Vagina (tissue), 2 donors: ENCODE results near the gene PRKAA1.

Experiments used
- POLR2A ChIP-seq, 2 donors: fragments of 450-650 bp; IDR thresholded peaks; one replicate each; pipeline ENCODE4 v1.6.1; 2017; ENCODE audit warnings: antibody characterized with exemption in 2 of 2, mild to moderate bottlenecking in 2 of 2, moderate library complexity in 2 of 2
- TF ChIP-seq, protein P1 (sequence below), 3 experiments: fragments of 450-650 bp in 2 of 3; fragments of 200-600 bp in 1 of 3; sonication (generic) in 1 of 3; IDR thresholded peaks; one replicate each; pipeline ENCODE4 v1.5.1; 2017 to 2019; ENCODE audit warnings: antibody characterized with exemption in 3 of 3, mild to moderate bottlenecking in 2 of 3, moderate library complexity in 2 of 3

DNA sequence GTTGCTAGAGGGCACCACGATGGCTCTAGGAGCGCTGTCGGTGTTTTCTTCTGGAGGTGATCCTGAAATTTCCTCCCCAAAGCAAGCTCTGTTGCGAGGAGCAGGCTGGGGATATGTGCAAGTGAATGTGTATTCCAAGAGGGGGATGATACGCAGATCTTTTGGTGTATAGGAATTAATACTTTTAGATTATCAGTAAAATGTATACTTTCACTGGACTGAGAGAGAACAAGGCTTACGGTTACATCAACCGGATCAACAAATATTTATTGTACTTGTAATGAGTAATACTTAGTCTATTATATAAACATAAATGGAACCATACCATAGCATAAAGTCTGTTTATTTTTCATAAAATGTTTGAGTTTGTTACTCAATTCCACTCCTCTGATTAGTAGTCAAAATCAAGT lies 632 bp upstream of the PRKAA1 start:
- TF ChIP-seq POLR2A (IDR thresholded peaks at IDR 0.05) = no peak
- TF ChIP-seq, protein P1, sequence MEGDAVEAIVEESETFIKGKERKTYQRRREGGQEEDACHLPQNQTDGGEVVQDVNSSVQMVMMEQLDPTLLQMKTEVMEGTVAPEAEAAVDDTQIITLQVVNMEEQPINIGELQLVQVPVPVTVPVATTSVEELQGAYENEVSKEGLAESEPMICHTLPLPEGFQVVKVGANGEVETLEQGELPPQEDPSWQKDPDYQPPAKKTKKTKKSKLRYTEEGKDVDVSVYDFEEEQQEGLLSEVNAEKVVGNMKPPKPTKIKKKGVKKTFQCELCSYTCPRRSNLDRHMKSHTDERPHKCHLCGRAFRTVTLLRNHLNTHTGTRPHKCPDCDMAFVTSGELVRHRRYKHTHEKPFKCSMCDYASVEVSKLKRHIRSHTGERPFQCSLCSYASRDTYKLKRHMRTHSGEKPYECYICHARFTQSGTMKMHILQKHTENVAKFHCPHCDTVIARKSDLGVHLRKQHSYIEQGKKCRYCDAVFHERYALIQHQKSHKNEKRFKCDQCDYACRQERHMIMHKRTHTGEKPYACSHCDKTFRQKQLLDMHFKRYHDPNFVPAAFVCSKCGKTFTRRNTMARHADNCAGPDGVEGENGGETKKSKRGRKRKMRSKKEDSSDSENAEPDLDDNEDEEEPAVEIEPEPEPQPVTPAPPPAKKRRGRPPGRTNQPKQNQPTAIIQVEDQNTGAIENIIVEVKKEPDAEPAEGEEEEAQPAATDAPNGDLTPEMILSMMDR (IDR thresholded peaks at IDR 0.05) = no peak
